T-helper 2 cell treated with Interferon-gamma antibody and Interleukin-4, amounts not matched to agents 5 μg/mL and 100 μg/mL, for 36 hours (primary cell): ENCODE measurements around the gene SUPT6H.

ENCODE experiments used
- DNase-seq: peaks from one replicate; pipeline ENCODE4 v3.0.0; 2021; ENCODE audit warnings: low spot score
- H3K27ac Mint-ChIP-seq: one replicate; pipeline ENCODE4 v1.8.0; 2021; ENCODE audit warnings: mild to moderate bottlenecking, mixed read lengths
- H3K27me3 Mint-ChIP-seq: one replicate; pipeline ENCODE4 v1.8.0; 2021; ENCODE audit warnings: low read depth, mixed read lengths
- H3K36me3 Mint-ChIP-seq: one replicate; pipeline ENCODE4 v1.8.0; 2021; ENCODE audit warnings: low read depth, mixed read lengths
- H3K4me1 Mint-ChIP-seq: one replicate; pipeline ENCODE4 v1.8.0; 2021; ENCODE audit warnings: low read depth, mixed read lengths
- H3K4me3 Mint-ChIP-seq: one replicate; pipeline ENCODE4 v1.8.0; 2022; ENCODE audit warnings: mild to moderate bottlenecking, moderate library complexity, mixed read lengths
- H3K9me3 Mint-ChIP-seq: one replicate; pipeline ENCODE4 v1.8.0; 2021; ENCODE audit warnings: mixed read lengths

SUPT6H gene

GRCh38 chr17:28700830-28701492 is 39.0 kb downstream of the SUPT6H start:
- Mint-ChIP-seq H3K36me3 (peaks cover 53% of the 10 kb centered on the region), H3K27ac (no peak overlapping the region), H3K27me3 (no peaks in the 10 kb centered on the region), H3K4me3 (no peak overlapping the region), H3K4me1 (no peaks in the 10 kb centered on the region), H3K9me3 (no peaks in the 10 kb centered on the region)
- DNase-seq, result no peak

- Mint-ChIP-seq H3K4me1 (no peaks in the 10 kb centered on the region), H3K9me3 (no peaks in the 10 kb centered on the region), H3K27ac (no peak overlapping the region), H3K27me3 (no peaks in the 10 kb centered on the region), H3K36me3 (peaks cover 45% of the 10 kb centered on the region), H3K4me3 (no peak overlapping the region)
- no peak for DNase-seq
Observed at GRCh38 chr17:28702026-28702751, 40.2 kb downstream of the SUPT6H start.

GRCh38 chr17:28702752-28703150 is 40.7 kb downstream of the SUPT6H start:
- Mint-ChIP-seq H3K4me3 (no peak overlapping the region), H3K27me3 (no peaks in the 10 kb centered on the region), H3K36me3 (peaks cover 44% of the 10 kb centered on the region), H3K27ac (no peak overlapping the region), H3K4me1 (no peaks in the 10 kb centered on the region), H3K9me3 (no peaks in the 10 kb centered on the region)
- no peak for DNase-seq

- peak overlapping the region; percentile 12 for H3K27ac Mint-ChIP-seq
- H3K4me3 Mint-ChIP-seq, result no peak overlapping the region
- H3K36me3 Mint-ChIP-seq, result peaks cover 42% of the 10 kb centered on the region
- DNase-seq, result no peak
- H3K9me3 Mint-ChIP-seq, result no peaks in the 10 kb centered on the region
- no peaks in the 10 kb centered on the region for H3K4me1 Mint-ChIP-seq
- no peaks in the 10 kb centered on the region for H3K27me3 Mint-ChIP-seq
Observed at GRCh38 chr17:28703552-28704218, 41.7 kb downstream of the SUPT6H start.

- Mint-ChIP-seq H3K9me3 (no peaks in the 10 kb centered on the region), H3K4me1 (no peaks in the 10 kb centered on the region), H3K27me3 (no peaks in the 10 kb centered on the region), H3K4me3 (no peak overlapping the region), H3K36me3 (peaks cover 41% of the 10 kb centered on the region), H3K27ac (no peak overlapping the region)
- DNase-seq, result no peak
Observed at GRCh38 chr17:28704219-28704858, 42.3 kb downstream of the SUPT6H start.

- no peak overlapping the region for H3K4me3 Mint-ChIP-seq
- no peak for DNase-seq
- H3K36me3 Mint-ChIP-seq, result peaks cover 33% of the 10 kb centered on the region
- H3K27me3 Mint-ChIP-seq, result no peaks in the 10 kb centered on the region
- no peaks in the 10 kb centered on the region for H3K4me1 Mint-ChIP-seq
- H3K9me3 Mint-ChIP-seq, result no peaks in the 10 kb centered on the region
- H3K27ac Mint-ChIP-seq, result peak overlapping the region; percentile 44
Observed at GRCh38 chr17:28705074-28705659, 43.2 kb downstream of the SUPT6H start.

GRCh38 chr17:28705728-28706334 is 43.8 kb downstream of the SUPT6H start:
- H3K9me3 Mint-ChIP-seq, result no peaks in the 10 kb centered on the region
- peaks cover 31% of the 10 kb centered on the region for H3K36me3 Mint-ChIP-seq
- no peak for DNase-seq
- H3K4me3 Mint-ChIP-seq, result no peak overlapping the region
- no peaks in the 10 kb centered on the region for H3K27me3 Mint-ChIP-seq
- H3K27ac Mint-ChIP-seq, result no peak overlapping the region
- H3K4me1 Mint-ChIP-seq, result peaks cover 4% of the 10 kb centered on the region

GRCh38 chr17:28706471-28707338 is 44.7 kb downstream of the SUPT6H start:
- Mint-ChIP-seq H3K4me3 (no peak overlapping the region), H3K9me3 (no peaks in the 10 kb centered on the region), H3K27ac (peak overlapping the region; percentile 2), H3K4me1 (peaks cover 6% of the 10 kb centered on the region), H3K36me3 (peaks cover 26% of the 10 kb centered on the region), H3K27me3 (no peaks in the 10 kb centered on the region)
- DNase-seq, result no peak

GRCh38 chr17:28707339-28707720 is 45.3 kb downstream of the SUPT6H start:
- H3K4me3 Mint-ChIP-seq, result no peak overlapping the region
- peaks cover 22% of the 10 kb centered on the region for H3K36me3 Mint-ChIP-seq
- H3K4me1 Mint-ChIP-seq, result peaks cover 11% of the 10 kb centered on the region
- peak overlapping the region; percentile 2 for H3K27ac Mint-ChIP-seq
- H3K9me3 Mint-ChIP-seq, result no peaks in the 10 kb centered on the region
- no peak for DNase-seq
- no peaks in the 10 kb centered on the region for H3K27me3 Mint-ChIP-seq

GRCh38 chr17:28710861-28711722 is 49.1 kb downstream of the SUPT6H start:
- H3K27ac Mint-ChIP-seq, result peak overlapping the region; percentile 93

GRCh38 chr17:28711723-28712031 is 49.7 kb downstream of the SUPT6H start, which contains the start of gene PROCA1:
Gene PROCA1, minus strand, starts transcription at chr17:28711888. Its CDS starts 228 bp downstream, at chr17:28711660.
- H3K27ac Mint-ChIP-seq, result peak within 1 kb of the TSS; percentile 93
- peak within 1 kb of the TSS; percentile 82 for H3K4me3 Mint-ChIP-seq
- DNase-seq, result no peak
- peaks cover 14% of the 10 kb centered on the region for H3K4me1 Mint-ChIP-seq
- no peaks in the 10 kb centered on the region for H3K9me3 Mint-ChIP-seq
- peaks cover 6% of the 10 kb centered on the region for H3K36me3 Mint-ChIP-seq
- H3K27me3 Mint-ChIP-seq, result peaks cover 18% of the 10 kb centered on the region

More at GRCh38 chr17:28710861-28711722, 49.1 kb downstream of the SUPT6H start:
- peaks cover 6% of the 10 kb centered on the region for H3K36me3 Mint-ChIP-seq
- H3K27me3 Mint-ChIP-seq, result peaks cover 14% of the 10 kb centered on the region
- H3K4me3 Mint-ChIP-seq, result peak overlapping the region; percentile 82
- no peaks in the 10 kb centered on the region for H3K9me3 Mint-ChIP-seq
- H3K4me1 Mint-ChIP-seq, result peaks cover 14% of the 10 kb centered on the region
- DNase-seq, result peak; percentile 93
